GM19324 (cell line): Measurements from ENCODE around the gene DYNLT1.
"Not testable (repeated sequence)": the region's sequence is repeated elsewhere in the genome, so short reads cannot be mapped to it uniquely, and the experiment has no call there.

Experiments used
- ATAC-seq: cut with Tn5 transposase; IDR thresholded peaks from one replicate; pipeline ENCODE4 v1.9.1; 2021; ENCODE audit warnings: mild to moderate bottlenecking, moderate library complexity; ENCODE audit not compliant: unreplicated experiment, low FRiP score

The DYNLT1 gene

DNA sequence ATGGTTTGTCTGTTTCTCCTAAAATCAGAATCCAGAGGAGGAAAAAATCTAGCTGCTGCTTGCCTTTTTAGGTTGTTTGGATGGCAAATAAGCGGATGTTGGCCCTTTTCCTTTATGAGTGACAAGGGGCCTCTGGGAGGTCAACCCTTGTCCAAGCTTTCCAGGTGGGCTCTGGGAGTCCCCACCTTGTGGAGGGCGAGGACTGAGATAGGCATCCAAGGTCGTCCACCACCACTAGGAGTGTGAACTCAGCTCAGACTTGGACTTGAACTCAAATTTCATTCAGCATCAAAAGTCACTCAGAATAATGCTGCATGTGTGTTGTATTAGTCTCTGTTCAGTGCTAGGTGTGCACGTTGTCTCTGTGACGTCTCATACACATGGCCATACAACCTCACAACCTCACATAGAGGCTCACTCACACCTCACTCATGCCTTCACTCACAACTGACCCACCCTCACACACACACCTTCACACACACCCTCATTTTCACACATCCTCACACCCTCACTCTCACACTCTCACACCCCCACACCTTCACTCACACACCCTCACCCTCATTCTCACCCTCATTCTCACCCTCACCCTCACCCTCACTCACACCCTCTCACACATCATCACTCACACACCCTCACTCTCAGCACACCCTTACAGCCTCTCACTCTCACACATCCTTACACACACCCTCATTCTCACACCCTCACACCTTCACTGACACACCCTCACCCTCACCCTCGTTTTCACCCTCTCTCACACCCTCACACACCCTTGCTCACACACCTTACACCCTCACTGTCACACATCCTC is 18.0 kb downstream of the DYNLT1 start:
- ATAC-seq: no peak

DNA sequence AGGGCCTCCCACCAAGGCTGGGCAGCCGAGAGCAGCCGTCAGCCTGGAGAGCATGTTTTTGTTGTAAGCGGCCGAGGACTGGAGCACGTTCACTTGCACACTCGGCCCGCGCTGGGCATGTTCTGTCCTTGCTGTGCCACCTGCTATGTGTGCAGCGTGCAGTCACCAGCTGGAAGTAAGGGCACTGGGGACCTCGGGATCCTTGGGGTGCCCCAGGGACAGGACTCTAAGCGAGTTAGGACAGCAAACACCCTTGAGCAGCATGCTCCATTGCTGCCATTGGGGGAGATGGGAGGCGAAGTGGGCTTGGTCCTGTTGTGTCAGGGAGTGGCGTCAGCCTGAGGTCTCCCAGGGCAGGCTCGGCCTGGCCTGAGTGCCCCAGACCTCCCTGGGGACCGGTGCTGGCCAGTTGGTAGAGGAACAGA is 18.6 kb downstream of the DYNLT1 start:
- no peak for ATAC-seq

DNA sequence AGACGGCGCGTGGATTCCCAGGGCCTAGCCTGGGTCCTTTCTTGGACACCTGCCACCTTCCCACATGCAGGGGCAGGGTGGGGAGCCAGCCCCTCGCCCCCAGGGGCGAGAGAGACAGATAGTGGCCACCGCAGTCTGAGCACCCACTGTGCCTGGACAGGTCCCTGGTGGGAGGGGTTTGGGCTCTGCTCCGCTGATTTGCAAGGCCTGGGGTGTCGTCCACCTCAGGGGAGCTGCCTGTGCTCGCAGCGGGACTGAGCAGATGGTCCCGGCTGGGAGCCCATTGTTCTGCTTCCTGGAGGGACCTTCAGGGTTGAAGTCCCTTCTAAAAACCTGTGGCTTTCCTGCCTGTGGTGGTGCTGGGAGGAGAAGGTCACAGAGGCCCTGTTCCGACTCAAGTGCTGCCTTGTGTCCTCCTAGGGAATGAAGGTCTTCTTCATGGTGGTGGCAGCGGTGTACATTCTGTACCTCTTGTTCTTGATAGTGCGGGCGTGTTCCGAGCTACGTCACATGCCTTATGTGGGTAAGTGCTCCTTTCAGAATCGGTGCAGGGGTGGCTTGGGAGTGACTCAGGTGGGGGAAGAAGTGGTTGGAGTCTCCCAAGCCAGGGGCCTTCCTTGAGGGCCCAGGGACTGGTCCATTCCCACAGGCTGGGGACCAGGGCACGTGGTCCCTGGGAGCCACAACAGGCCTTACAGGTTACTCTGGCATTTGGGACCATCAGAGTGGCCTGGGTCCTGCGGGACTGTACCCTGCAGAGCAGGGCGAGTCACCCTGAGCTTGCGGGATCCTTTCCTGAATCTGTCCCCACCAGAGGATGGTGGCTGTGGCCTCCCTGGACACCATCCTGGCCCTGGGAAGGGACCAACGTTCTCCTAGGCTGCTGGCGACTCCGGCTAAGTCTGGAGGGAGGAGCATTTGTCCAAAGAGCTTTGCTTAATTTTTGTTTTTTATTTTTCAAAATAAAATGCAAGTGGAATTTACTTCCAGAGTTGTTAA is 19.6 kb downstream of the DYNLT1 start:
- ATAC-seq: no peak

DNA sequence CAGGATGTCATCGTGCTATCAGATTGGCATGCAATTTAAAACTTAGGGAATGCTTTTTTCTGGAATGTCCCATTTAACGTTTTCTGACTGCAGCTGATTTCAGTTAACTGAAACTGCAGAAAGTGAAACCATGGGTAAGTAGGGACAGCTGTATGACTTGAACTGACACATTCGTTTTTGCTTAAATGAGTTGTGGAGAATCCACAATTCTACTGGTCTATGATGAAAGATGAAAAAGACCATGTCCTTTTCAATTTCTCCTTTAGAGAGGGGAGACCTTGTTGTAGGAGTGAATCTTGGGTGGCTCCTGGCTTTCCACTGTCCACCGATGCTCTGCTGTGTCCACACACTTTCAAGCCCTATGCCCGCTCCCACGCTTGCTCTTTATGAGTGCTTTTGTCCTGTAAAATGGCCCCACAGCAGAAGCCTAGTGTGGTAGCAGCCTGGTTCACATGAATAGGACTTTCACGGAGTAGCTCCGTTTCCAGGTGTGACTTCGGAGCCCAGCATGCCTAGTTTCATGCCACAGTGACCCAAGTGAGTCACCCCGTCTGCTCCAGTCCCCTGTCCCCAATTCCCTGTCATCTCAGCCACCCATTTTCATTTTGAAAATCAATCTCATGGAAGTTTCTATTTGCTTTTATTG is 21.9 kb downstream of the DYNLT1 start:
- no peak for ATAC-seq

DNA sequence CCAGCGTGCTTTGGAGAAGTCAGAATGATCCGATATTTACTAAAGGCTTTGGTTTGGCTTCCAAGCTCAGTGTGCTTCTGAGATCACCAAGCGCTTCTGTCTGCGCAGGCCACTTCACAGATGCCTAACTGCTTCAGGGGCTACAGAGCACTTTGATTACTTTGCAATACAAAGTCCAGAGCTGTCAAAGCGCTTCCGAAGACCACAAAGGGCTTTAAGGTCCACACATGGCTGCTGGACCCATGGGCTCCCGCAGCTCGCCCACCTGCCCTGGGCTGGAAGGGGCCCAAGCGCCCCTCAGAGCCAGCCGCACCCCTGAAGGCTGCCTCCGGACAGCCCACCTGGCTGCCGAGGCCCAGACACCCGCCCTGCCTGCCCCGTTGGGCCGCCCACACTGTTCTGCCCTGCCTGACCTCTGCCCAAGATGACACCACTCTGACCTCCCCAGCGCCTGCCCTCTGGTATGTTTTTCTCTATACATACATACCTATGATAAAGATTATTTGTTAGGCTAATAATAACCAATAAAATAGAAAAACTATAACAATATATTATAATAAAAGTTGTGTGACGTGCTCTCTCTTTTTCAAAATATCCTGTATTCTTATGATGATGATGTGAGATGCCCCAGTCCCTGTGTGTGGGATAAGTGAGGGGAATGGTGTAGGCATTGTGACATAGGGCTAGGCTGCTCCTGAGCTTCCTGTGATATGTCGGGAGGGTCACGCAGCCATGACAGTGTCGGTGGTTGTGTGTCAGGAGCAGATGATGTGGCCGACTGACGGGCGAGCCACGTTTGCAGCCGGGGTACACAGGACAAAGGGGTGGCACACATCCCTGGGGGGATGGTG is 22.6 kb downstream of the DYNLT1 start:
- ATAC-seq: no peak

DNA sequence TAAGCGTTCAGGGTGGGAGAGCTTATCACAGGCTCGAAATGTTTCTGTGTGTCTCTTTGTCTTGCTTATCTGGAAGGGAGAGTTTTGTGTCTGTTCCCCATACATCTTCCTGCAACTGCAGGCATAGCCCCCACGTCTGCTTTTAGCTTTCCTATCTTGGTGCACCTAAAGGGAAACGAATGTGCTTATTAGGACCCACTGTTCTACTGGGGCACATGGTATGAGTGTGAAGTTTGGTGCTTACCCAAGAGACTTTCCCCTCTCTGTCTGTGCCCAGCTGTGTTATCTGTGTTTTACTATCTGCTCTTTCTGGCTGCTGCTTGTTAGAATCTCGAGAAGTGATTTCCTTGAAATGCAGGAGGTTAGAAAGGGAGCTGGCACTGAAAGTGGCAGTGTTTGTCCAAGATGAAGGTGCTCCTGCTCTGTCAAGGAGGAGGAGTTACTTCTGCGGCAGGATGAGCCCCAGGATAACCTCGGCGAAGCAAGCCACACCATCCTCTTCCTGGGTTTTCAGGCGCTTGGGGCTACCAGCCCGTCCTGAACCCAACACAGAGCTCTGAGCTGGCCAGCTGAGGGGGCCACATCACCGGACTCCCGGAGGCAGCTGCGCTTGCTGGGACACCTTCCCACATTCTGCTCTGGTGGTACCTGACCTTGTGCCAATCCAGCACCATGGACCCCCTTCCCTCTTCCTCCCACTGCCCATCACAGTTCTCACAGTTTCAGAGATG is 23.4 kb downstream of the DYNLT1 start:
- no peak for ATAC-seq

DNA sequence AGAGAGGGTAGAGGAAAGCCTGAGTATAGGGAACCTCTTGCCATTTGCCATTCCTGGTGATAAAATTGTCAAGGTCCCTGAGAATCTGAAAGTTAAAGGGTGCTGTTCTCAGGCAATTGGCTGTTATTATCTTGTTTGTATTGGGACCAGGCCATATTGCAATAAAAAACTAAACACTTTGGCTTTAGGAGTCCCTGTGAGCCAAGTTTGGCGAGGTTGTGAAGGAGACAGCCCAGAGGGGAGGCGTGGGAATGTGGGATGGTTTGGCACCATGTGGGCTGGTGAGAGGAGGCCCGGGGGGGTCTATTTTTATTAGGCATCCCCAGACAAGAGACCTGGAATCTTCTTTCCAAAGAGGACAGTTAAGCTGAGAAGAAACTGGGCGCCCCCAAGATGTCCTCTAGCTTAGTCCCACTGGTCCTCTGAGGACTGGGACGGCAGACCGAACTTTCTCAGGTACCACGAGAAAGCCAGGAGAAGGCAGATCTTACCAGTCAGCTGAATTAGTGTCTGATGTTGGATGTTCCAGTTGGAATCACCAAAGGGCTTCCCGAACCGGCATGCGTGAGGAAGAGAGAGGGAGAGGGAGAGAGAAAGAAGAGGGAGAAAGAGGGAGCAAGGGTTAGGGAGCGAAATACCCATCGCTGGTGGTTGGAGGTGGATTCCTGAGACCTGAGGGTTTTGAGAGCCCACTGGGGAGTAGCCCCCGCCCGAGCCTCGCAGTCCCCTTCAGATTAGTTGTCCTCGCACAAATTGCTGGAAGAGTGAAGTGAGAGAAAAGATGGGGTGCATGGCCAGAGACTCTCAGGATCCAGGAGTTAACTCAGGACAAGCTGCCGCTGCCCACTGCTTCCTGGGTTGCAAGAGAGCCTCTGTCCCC is 24.4 kb downstream of the DYNLT1 start:
- ATAC-seq: no peak

DNA sequence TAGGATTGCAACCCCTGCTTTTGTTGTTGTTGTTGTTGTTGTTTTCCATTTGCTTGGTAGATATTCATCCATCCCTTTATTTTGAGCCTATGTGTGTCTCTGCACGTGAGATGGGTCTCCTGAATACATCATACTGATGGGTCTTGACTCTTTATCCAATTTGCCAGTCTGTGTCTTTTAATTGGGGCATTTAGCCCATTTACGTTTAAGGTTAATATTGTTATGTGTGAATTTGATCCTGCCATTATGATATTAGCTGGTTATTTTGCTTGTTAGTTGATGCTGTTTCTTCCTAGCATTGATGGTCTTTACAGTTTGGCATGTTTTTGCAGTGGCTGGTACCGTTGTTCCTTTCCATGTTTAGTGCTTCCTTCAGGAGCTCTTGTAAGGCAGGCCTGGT is 26.3 kb downstream of the DYNLT1 start:
- ATAC-seq: not testable (repeated sequence)

DNA sequence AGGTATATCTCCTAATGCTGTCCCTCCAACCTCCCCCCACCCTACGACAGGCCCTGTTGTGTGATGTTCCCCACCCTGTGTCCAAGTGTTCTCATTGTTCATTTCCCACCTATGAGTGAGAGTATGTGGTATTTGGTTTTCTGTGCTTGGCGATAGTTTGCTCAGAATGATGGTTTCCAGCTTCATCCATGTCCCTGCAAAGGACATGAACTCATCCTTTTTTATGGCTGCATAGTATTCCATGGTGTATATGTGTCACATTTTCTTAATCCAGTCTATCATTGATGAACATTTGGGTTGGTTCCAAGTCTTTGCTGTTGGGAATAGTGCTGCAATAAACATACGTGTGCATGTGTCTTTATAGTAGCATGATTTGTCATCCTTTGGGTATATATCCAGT is 29.9 kb downstream of the DYNLT1 start:
- ATAC-seq: not testable (repeated sequence)

DNA sequence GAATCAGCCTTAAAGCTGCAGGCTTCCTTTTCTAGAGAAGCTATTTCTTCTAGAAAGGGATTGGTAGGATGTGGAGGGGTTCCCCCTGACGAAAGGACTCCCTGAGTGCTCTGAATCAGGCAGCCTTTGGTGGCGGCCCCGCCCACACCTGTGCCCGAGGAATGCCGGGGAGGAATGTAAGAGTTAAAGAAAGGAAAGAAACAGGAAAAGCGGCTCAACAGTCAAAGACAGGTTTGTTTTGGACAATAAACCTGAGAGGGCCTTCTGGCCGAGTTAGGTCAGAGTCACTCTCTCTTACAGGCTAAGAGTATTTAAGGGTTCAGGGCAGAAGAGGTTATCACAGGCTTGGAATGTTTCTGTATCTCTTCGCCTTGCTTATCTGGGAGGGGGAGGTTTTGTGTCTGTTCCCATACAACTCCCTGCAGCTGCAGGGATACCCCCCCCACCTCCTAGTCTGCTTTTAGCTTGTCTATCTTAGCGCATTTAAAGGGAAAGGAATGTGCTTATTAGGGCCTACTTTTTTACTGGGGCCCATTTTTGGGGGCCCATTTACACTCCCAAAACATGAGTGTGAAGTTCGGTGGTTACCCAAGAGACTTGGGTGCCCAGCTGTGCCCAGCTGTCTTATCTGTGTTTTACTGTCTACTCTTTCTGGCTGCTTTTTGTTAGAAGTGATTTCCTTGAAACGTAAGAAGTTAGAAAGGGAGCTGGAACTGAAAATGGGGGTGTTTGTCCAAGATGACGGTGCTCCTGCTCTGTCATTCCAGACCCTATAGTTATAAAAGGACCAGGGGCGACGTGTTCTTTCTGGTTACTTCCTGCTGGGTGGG is 32.8 kb downstream of the DYNLT1 start:
- ATAC-seq: no peak

DNA sequence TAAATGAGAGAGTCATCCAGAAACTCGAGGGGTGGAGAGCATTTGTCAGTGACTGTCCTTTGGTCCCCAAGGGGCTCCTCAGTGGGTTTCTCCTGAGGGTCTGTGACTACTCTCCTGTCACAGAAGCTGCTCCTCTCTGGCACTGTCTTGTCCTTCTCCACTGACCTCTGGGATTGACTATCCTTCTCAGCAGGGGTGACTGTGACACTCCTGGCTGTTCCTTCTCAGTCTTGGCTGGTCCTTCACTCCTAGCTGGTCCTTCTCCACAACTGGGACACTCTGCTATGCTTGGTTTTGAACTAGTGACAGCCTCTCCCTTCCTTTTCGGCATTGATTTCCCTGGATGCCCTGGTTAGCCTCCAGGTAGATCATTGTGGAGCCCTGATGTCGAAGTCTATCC is 33.5 kb downstream of the DYNLT1 start:
- ATAC-seq: no peak

DNA sequence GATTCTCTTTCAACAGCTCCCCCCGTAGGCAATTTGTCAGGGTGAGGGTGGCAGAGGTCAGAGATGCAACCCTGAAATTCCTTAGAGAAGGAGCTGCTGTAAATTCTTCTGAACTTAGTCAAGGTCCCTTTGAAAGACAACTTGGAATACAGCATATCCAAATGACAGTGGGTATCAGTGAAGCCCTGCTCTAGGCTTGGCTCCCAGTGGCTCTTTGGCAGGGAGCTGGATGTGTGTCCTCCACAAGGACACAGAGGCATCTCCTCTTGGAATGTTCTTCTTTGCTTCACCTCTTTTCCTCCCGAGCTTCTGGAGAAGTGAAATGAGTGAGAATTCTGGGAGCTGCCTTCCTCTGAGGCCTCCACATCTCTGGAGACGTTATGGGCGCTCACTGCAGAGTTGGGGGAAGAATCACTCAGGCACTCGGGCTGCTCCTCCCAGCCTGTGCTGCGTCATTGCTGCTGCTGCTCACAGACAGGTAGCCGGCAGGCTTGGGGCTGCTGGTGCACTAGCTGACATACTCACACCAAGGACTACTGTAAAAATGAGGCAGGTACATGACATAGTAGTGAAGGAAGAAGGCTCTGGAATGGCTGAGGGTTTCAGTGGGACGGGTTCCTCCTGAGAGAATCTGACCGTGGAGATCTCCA is 34.1 kb downstream of the DYNLT1 start:
- no peak for ATAC-seq

DNA sequence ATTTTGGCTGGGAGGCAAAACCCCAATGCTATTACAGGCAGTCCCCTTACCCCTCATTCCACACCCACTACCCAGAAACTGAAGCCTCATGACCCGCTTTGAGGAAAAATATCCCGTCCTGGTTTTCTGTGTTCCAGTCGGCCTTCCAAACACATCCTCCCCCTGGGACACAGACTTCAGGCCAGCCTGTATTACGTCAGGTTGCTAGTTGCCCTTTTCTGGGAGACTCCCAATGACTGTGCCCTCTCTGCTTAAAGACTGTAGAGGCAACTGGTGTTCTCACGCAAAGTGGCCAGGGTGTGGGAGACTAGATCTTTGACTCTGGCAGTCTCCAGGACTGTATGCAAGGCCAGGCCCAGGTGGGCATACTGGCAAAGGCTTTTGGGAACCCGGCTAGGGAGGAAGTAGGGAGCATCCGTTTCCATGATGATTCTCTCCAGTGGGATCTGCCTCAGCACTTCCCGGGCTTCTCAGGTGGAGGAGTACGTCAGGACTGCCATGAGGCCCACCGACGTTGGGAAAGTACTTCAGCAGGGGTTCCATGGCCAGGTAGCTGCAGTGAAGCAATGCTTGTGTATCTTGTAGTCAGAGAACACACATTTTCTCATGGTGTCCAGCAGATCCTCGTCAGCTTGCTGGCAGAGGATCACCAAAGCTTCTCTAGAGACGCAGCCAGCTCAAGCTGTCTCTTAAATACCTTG is 34.9 kb downstream of the DYNLT1 start:
- no peak for ATAC-seq

DNA sequence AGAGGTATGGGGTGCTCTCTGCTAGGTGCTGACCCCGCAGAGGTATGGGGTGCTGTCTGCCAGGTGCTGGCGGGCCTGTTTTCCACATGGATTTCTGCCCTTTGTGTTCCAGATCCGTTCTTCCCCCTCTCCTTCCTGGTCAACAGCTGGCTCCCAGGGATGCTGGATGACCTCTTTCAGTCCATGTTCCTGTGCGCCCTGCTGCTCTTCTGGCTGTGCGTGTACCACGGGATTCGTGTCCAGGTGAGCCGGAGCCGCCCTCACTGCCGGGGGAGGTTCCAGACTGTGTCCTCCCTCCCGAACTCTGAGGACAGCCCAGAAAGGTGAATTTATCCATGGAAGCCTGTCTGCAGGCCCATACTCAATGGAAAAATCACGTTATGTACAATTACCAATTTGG is 36.3 kb downstream of the DYNLT1 start:
- ATAC-seq: no peak

DNA sequence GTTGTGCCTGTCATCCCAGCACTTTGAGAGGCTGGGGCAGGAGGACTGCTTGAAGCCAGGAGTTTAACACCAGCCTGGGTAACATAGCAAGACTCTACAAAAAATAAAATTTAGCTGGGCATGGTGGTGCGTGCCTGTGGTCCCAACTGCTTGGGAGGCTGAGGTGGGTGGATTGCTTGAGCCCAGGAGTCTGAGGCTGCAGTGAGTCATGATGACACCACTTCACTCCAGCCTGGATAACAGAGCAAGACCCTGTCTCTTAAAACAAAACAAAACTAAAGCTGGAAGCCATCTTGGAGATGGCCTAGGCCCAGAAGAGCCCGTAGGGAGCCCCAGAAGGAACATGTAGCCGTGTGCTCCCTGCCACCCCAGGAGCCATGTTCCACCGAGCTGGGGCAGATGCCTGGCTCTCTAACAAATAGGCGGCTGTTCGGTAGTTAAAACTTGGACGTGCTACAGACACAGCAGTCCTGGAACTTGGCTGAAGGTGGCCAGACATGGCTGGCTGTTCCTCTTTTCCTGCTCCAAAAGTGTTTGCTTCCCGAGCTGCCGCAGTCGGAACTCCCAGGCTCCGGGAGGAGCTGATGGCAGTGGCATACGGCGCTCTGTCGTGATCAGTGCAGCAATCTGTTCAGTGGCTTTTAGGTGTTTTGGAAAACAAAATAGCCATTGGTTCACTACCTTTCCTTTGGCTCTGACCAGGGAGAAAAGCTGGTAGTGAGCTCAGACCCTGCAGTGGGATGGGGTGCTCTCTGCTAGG is 37.0 kb downstream of the DYNLT1 start:
- no peak for ATAC-seq

DNA sequence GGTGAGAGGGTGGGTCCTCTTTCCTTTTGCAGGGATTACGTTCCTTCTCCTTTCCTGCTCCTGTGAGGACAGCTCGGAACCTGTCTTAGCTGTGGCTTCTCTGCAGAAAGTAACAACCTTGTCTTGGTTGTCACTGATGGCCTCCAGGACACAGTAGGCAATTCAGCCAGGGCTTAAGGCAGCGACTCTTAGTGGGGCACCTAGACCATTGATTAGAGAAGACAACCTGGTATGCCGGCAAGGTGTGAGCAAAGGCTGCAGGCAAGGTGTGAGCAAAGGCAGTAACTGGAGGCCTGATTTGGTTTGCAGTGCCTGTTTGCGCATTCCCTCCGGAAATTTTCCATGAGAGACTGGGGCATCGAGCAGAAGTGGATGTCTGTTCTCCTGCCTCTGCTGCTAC is 37.6 kb downstream of the DYNLT1 start:
- no peak for ATAC-seq
